Activated gamma-delta T cell treated with Interleukin-2 at 50 U/mL for 16 hours (primary cell): Measurements from ENCODE around the gene CACNB1.
"Not testable (repeated sequence)": the region's sequence is repeated elsewhere in the genome, so short reads cannot be mapped to it uniquely, and the experiment has no call there.

ENCODE experiments used
- DNase-seq: peaks from one replicate; pipeline ENCODE4 v3.0.0-alpha.2; 2020

The CACNB1 gene

GRCh38 chr17:39173526-39174274 lies 23.8 kb downstream of the CACNB1 start:
- DNase-seq = no peak

GRCh38 chr17:39173080-39173479 lies 24.4 kb downstream of the CACNB1 start:
- no peak for DNase-seq

GRCh38 chr17:39171933-39172332 lies 25.5 kb downstream of the CACNB1 start:
- no peak for DNase-seq

GRCh38 chr17:39170558-39170957 lies 26.9 kb downstream of the CACNB1 start:
- no peak for DNase-seq

- DNase-seq = no peak
Measured at GRCh38 chr17:39170109-39170508, 27.4 kb downstream of the CACNB1 start.

GRCh38 chr17:39169518-39169917 lies 28.0 kb downstream of the CACNB1 start:
- no peak for DNase-seq

GRCh38 chr17:39169101-39169500 lies 28.4 kb downstream of the CACNB1 start:
- DNase-seq = no peak

GRCh38 chr17:39168503-39168902 lies 29.0 kb downstream of the CACNB1 start:
- DNase-seq = not testable (repeated sequence)

- no peak for DNase-seq
Measured at GRCh38 chr17:39167476-39167875, 30.0 kb downstream of the CACNB1 start.

- no peak for DNase-seq
Measured at GRCh38 chr17:39166437-39167335, 30.8 kb downstream of the CACNB1 start.

GRCh38 chr17:39165841-39166349 lies 31.6 kb downstream of the CACNB1 start, which contains the start of gene ARL5C:
TSS of gene ARL5C (minus strand) at chr17:39166161. CDS start at chr17:39165760, 401 bp downstream.
- no peak for DNase-seq

- DNase-seq = no peak
Measured at GRCh38 chr17:39165178-39165840, 32.2 kb downstream of the CACNB1 start.

GRCh38 chr17:39164675-39165143 lies 32.8 kb downstream of the CACNB1 start:
- DNase-seq = peak; percentile 77

GRCh38 chr17:39161962-39162361 lies 35.5 kb downstream of the CACNB1 start:
- no peak for DNase-seq

- no peak for DNase-seq
Measured at GRCh38 chr17:39158623-39159022, 38.8 kb downstream of the CACNB1 start.

GRCh38 chr17:39156491-39156890 lies 41.0 kb downstream of the CACNB1 start:
- DNase-seq = no peak

- no peak for DNase-seq
Measured at GRCh38 chr17:39155654-39156053, 41.8 kb downstream of the CACNB1 start.

- DNase-seq = peak; percentile 94
Measured at GRCh38 chr17:39153599-39154051, 43.8 kb downstream of the CACNB1 start.

GRCh38 chr17:39151943-39152818 lies 45.3 kb downstream of the CACNB1 start:
- peak; percentile 36 for DNase-seq

GRCh38 chr17:39151150-39151942 lies 46.1 kb downstream of the CACNB1 start, which contains the start of gene PLXDC1:
TSS of gene PLXDC1 (minus strand) at chr17:39151637. CDS start at chr17:39151437, 200 bp downstream.
- DNase-seq = peak; percentile 11

GRCh38 chr17:39150795-39151149 lies 46.7 kb downstream of the CACNB1 start:
- DNase-seq = no peak
